DND-41 (cell line): ENCODE results near the gene DPF3.

Source experiments
- EZH2 ChIP-seq: IDR thresholded peaks from 3 replicates; pipeline ENCODE4 v1.6.1; 2012; ENCODE audit warnings: borderline replicate concordance, low read depth, mild to moderate bottlenecking, moderate library complexity, low read length, inconsistent platforms; ENCODE audit not compliant: severe bottlenecking
- TF ChIP-seq, protein P1 (sequence below): IDR thresholded peaks from 2 replicates; pipeline ENCODE4 v1.5.1; 2012; ENCODE audit warnings: borderline replicate concordance, low read length, moderate library complexity, mild to moderate bottlenecking; ENCODE audit not compliant: poor library complexity, severe bottlenecking; ENCODE audit errors: extremely low read depth

DNA sequence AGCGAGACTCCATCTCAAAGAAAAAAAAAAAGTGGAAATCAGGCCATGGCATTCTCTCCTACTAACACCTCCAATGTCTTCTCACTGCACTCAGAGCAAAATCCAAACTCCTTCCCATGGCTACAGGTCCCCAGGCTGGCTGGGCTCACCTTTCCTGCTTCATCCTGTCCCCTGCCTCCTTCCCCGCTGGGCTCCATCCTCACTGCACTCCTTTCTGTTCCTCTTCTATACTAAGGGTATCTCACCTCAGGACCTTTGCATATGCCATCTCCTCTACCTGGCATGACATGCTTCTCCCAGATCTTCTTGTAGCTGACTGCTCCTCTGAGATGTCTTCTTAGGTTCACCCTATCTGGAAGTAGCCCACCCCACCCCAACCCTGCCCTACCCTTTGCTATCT, 111.1 kb downstream of the DPF3 start:
- TF ChIP-seq, protein P1, sequence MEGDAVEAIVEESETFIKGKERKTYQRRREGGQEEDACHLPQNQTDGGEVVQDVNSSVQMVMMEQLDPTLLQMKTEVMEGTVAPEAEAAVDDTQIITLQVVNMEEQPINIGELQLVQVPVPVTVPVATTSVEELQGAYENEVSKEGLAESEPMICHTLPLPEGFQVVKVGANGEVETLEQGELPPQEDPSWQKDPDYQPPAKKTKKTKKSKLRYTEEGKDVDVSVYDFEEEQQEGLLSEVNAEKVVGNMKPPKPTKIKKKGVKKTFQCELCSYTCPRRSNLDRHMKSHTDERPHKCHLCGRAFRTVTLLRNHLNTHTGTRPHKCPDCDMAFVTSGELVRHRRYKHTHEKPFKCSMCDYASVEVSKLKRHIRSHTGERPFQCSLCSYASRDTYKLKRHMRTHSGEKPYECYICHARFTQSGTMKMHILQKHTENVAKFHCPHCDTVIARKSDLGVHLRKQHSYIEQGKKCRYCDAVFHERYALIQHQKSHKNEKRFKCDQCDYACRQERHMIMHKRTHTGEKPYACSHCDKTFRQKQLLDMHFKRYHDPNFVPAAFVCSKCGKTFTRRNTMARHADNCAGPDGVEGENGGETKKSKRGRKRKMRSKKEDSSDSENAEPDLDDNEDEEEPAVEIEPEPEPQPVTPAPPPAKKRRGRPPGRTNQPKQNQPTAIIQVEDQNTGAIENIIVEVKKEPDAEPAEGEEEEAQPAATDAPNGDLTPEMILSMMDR = no peak
- TF ChIP-seq EZH2 = no peak
